Measurements from ENCODE around the gene BEND5.

The BEND5 gene

DNA sequence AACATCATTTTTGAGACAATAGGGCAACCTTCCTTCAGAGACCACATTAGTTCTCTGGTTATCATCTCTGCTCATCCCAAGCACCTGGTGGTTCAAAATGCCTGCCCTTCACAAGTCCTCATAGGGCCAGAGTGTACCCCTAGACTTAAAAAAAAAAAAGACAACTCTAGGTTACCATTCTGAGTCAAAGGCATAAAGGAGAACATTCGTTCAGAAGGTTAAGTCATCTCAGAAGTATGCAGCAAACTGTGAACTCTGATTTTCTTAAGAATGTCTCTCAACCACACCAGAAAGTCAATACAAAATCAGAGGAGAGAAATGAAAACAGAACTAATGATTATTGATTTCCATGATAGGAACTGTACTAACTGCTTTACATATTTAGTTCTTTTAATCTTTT lies 9.2 kb upstream of the BEND5 start:
- no peak overlapping the region for H3K4me3 ChIP-seq (ENCODE audit: low read length)
- DNase-seq (ENCODE audit: low read depth) = no peak
- TF ChIP-seq, protein P1, sequence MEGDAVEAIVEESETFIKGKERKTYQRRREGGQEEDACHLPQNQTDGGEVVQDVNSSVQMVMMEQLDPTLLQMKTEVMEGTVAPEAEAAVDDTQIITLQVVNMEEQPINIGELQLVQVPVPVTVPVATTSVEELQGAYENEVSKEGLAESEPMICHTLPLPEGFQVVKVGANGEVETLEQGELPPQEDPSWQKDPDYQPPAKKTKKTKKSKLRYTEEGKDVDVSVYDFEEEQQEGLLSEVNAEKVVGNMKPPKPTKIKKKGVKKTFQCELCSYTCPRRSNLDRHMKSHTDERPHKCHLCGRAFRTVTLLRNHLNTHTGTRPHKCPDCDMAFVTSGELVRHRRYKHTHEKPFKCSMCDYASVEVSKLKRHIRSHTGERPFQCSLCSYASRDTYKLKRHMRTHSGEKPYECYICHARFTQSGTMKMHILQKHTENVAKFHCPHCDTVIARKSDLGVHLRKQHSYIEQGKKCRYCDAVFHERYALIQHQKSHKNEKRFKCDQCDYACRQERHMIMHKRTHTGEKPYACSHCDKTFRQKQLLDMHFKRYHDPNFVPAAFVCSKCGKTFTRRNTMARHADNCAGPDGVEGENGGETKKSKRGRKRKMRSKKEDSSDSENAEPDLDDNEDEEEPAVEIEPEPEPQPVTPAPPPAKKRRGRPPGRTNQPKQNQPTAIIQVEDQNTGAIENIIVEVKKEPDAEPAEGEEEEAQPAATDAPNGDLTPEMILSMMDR (IDR thresholded peaks at IDR 0.05; ENCODE audit: insufficient read depth, low read depth, low read length, missing control alignments) = no peak

DNA sequence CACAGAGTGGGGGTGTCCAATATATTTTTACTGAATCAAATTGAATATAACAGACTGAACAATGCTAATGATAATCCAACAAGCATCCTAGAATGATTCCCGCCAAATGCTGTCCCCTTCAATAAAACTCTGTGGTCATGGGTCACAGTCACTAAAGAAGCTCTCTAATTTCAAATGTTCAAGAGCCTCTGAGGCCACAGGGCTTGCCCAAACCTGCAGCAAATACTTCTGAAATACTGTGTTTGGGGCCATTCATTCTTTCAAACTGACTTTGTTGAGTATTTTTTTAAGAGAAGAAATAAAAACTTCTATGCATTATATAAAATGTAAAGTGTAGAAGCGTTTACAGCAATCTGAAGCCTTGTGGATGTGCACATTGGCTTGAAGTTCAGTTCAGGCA lies 7.6 kb upstream of the BEND5 start:
- no peak overlapping the region for H3K4me3 ChIP-seq (ENCODE audit: low read length)
- TF ChIP-seq, protein P1 (IDR thresholded peaks at IDR 0.05; ENCODE audit: insufficient read depth, low read depth, low read length, missing control alignments) = no peak
- DNase-seq (ENCODE audit: low read depth) = peak; percentile 47

DNA sequence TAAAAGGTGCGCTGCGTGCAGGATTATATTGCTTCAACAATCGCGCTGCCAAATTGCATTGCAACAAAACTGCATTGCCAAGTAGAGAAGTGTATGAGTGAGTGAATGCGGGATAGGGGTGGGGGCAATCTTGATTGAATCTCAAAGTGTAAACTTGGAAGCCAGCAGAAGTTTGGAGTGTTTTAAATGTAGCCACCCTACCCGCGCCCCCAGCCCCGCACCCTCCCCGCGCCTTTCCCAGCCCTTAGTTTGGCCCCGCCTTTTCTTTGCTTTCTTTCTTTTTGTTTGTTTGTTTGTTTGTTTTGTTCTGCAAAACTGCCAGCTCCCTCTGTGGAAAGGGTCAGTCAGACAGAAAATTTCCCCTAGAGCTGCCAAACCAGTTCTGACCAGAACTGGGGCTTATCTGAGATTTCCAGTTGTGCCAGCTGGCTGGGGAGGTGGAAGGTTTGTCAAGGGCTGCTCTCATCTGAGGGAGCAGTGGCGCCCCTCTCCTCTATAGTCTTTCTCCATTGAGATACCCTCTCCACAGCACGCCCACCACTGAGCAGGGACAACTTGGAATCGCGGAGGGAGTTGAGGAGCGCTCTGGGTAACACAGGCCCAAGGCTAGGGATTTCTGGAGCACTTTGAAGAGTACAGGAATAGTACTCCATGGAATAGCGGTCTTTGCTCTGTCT lies 666 bp upstream of the BEND5 start:
- TF ChIP-seq, protein P1 (IDR thresholded peaks at IDR 0.05; ENCODE audit: insufficient read depth, low read depth, low read length, missing control alignments) = no peak
- peak; percentile 18 for DNase-seq (ENCODE audit: low read depth)
- peak overlapping the region; percentile 30 for H3K4me3 ChIP-seq (ENCODE audit: low read length)

GRCh38 chr1:48775831-48776392 lies 779 bp downstream of the BEND5 start:
- H3K4me3 ChIP-seq (ENCODE audit: low read length) = no peak overlapping the region
- DNase-seq (ENCODE audit: low read depth) = no peak
- TF ChIP-seq, protein P1 (IDR thresholded peaks at IDR 0.05; ENCODE audit: insufficient read depth, low read depth, low read length, missing control alignments) = no peak

GRCh38 chr1:48773133-48773532 lies 3.6 kb downstream of the BEND5 start:
- no peak overlapping the region for H3K4me3 ChIP-seq (ENCODE audit: low read length)
- TF ChIP-seq, protein P1 (IDR thresholded peaks at IDR 0.05; ENCODE audit: insufficient read depth, low read depth, low read length, missing control alignments) = no peak
- DNase-seq (ENCODE audit: low read depth) = no peak

DNA sequence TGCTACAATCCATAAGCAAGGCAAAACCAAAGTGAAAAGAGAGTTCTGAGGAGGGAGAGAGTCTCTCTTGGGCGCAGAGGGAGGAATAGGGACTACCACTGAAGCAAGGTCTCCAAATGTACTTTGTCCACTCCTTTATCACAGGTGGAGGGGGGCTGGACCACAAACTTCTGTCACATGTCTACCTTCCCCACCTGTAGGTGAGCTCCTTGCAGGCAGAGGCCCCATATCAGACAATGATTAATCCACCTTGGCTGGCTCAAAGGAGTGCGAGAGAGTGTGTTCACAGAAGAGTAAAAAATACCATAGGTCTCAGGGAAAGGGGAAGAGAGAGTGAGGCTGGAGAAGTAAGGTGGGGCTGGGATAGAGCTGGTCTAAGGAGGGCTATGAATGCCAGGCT lies 4.5 kb downstream of the BEND5 start:
- TF ChIP-seq, protein P1 (IDR thresholded peaks at IDR 0.05; ENCODE audit: insufficient read depth, low read depth, low read length, missing control alignments) = no peak
- DNase-seq (ENCODE audit: low read depth) = no peak
- H3K4me3 ChIP-seq (ENCODE audit: low read length) = no peak overlapping the region

- H3K4me3 ChIP-seq (ENCODE audit: low read length) = no peak overlapping the region
- DNase-seq (ENCODE audit: low read depth) = no peak
- TF ChIP-seq, protein P1 (IDR thresholded peaks at IDR 0.05; ENCODE audit: insufficient read depth, low read depth, low read length, missing control alignments) = no peak
Measured at GRCh38 chr1:48771561-48771960, 5.1 kb downstream of the BEND5 start.
